IPS-NIHi7 (cell line): ENCODE data around the gene WNT5B.
"Not testable (repeated sequence)": the region's sequence is repeated elsewhere in the genome, so short reads cannot be mapped to it uniquely, and the experiment has no call there.

ENCODE experiments used
- DNase-seq: peaks from one replicate; pipeline ENCODE4 v3.0.0; 2012; ENCODE audit warnings: mixed read lengths; ENCODE audit errors: extremely low spot score

Gene WNT5B

DNA sequence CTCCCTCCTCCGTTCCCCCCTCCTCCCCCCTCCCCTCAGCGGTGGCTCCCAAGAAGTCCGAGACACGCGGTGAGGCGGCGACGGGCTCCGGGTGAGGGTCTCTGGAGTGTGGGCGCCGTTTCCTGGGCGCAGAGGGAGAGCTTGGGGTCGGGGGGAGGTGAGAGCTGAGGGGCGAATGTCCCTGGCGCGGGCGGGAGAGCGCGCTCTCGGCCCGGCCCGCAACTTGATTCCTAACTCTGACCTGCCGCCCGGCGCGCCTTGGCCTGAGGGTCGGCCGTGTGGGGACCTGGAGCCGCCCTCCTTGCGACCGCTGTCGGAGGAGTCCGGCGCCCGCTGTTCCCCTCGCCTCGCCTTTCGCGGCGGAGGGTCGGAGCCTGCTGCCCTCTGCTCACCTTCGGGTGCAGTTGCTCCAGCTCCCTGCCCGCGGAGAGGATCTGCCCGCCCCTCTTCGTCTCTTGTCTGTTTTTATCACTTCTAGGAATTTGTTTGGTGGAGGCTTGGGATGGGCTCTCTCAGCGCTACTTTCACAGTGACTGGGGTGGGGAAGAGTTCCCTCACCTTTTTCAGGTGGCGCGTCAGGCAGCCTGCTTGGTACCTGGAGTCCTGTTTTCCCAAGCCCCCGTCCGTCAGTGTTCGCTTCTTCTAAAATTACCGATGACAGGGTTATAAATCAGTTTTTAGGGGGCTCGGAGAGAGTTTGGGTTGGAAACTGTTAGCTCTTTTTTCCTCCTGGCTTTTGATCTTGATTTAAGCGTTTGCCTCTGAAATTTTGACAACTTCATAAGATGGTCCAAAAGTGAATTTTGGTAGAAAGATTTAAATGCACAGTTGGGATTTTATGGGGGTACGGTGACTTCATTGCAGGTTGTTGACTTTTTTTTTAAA is 62.3 kb downstream of the WNT5B start:
- DNase-seq, result peak; percentile 76

GRCh38 chr12:1692226-1692625 is 63.2 kb downstream of the WNT5B start:
- DNase-seq, result no peak

- no peak for DNase-seq
Observed at GRCh38 chr12:1692895-1693610, 64.0 kb downstream of the WNT5B start.

- DNase-seq, result not testable (repeated sequence)
Observed at GRCh38 chr12:1695097-1695496, 66.1 kb downstream of the WNT5B start.

DNA sequence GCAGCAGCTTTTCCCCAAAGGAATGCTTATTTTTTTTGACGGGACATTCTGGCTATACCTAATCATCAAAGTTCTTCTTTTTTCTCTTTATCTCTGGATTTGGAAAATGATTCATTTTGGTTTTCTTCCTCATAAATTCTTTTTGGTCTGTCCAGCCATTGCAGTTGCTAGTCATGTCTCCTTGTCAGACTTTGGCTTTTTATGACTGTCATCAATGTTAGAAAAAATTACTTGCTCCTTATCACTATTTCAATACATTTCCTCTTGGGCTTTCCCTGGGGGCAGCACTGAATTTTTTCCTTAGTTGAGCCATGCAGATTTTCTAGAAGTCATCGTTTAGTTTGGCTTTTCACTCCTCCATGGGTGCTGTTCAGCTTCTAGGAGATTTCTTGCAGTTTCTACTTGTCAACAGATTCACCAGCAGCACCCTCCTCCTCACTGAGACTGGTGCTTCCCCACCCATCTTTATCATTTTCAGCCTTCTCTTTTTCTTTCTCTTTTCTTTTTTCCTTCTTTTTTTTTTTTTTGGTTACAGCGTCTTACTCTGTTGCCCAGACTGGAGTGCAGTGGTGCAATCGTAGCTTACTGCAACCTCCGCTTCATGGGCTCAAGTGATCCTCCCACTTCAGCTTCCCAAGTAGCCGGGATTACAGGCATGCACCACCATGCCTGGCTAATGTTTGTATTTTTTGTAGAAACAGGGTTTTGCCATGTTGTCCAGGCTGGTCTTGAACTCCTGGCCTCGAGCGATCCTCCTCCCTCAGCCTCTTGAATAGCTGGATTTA is 67.0 kb downstream of the WNT5B start:
- DNase-seq, result no peak

GRCh38 chr12:1696800-1697199 is 67.8 kb downstream of the WNT5B start:
- DNase-seq, result no peak
